Suprapubic skin (tissue), 4 donors: ENCODE measurements around the gene FOSB.

Experiments used
- CTCF ChIP-seq, 2 donors: fragments of 200-600 bp in 1 of 2; fragments of 450-650 bp in 1 of 2; sonication (generic) in 1 of 2; IDR thresholded peaks; one replicate each; pipeline ENCODE4 v1.5.1; 2016 to 2019; ENCODE audit warnings: antibody characterized with exemption in 2 of 2, mild to moderate bottlenecking in 1 of 2, moderate library complexity in 1 of 2
- EP300 ChIP-seq: sonication (generic); formaldehyde crosslinking; IDR thresholded peaks from one replicate; pipeline ENCODE4 v1.6.1; 2017; ENCODE audit warnings: antibody characterized with exemption
- POLR2A ChIP-seq, 2 donors: fragments of 450-650 bp; IDR thresholded peaks; one replicate each; pipeline ENCODE4 v1.6.1; 2017; ENCODE audit warnings: antibody characterized with exemption in 2 of 2, mild to moderate bottlenecking in 2 of 2, moderate library complexity in 2 of 2
- POLR2AphosphoS5 ChIP-seq, 3 donors: sonication (generic); formaldehyde crosslinking; IDR thresholded peaks; one replicate each; pipeline ENCODE4 v1.6.1; 2017; ENCODE audit warnings: antibody characterized with exemption in 3 of 3

- TF ChIP-seq CTCF (IDR thresholded peaks at IDR 0.05) (no peak), POLR2A (IDR thresholded peaks at IDR 0.05) (no peak), EP300 (no peak), POLR2AphosphoS5 (IDR thresholded peaks at IDR 0.05) (no peak)
These were observed 48.4 kb upstream of the FOSB start for GRCh38 chr19:45419396-45419795.
